Esophagus squamous epithelium (tissue), 4 donors: Measurements from ENCODE around the gene GGACT.

Experiments used
- POLR2A ChIP-seq, 4 donors: fragments of 450-650 bp; IDR thresholded peaks; one replicate each; pipeline ENCODE4 v1.6.1; 2017; ENCODE audit warnings: antibody characterized with exemption in 4 of 4, mild to moderate bottlenecking in 4 of 4, moderate library complexity in 3 of 4
- TF ChIP-seq, protein P1 (sequence below), 6 experiments: fragments of 450-650 bp in 4 of 6; fragments of 200-600 bp in 2 of 6; sonication (generic) in 2 of 6; IDR thresholded peaks; one replicate each; pipeline ENCODE4 v1.5.1; 2016 to 2019; ENCODE audit warnings: antibody characterized with exemption in 6 of 6, mild to moderate bottlenecking in 4 of 6, moderate library complexity in 4 of 6

DNA sequence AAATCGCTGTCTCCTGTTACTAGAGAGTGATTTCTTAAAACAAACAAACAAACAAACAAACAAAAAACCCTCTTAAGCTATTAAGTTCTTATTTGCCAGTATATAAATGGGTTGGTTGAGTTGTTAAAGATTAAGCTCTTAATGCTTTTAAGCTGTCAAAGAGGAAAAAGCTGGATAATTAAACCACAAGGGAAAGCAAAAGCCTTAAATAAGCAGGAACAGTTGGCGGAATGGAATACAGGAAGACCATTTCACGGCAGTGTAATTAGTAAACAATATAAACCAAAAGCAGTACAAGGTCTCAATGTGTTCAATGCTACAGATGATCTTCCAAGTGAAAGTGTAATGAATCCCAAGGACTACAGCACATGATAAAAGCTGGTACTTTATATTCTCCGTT is 32.2 kb upstream of the GGACT start:
- TF ChIP-seq POLR2A (IDR thresholded peaks at IDR 0.05), result no peak
- TF ChIP-seq, protein P1, sequence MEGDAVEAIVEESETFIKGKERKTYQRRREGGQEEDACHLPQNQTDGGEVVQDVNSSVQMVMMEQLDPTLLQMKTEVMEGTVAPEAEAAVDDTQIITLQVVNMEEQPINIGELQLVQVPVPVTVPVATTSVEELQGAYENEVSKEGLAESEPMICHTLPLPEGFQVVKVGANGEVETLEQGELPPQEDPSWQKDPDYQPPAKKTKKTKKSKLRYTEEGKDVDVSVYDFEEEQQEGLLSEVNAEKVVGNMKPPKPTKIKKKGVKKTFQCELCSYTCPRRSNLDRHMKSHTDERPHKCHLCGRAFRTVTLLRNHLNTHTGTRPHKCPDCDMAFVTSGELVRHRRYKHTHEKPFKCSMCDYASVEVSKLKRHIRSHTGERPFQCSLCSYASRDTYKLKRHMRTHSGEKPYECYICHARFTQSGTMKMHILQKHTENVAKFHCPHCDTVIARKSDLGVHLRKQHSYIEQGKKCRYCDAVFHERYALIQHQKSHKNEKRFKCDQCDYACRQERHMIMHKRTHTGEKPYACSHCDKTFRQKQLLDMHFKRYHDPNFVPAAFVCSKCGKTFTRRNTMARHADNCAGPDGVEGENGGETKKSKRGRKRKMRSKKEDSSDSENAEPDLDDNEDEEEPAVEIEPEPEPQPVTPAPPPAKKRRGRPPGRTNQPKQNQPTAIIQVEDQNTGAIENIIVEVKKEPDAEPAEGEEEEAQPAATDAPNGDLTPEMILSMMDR (IDR thresholded peaks at IDR 0.05), result no peak
